Breast epithelium (tissue), 4 donors: Measurements from ENCODE around the gene APOE. TPM values are rescaled to one million over a fixed set of nuclear protein-coding genes. Genes with fewer than 3 reads are reported as not detected.

ENCODE experiments used
- DNase-seq, 2 donors: peaks; one replicate each; pipeline ENCODE4 v3.0.0-alpha.2; 2019; ENCODE audit warnings: low spot score in 2 of 2
- H3K27ac ChIP-seq, 2 donors: fragments of 200-600 bp; sonication (generic) in 1 of 2; one replicate each; pipeline ENCODE4 v1.5.1; 2016 to 2019; ENCODE audit warnings: mild to moderate bottlenecking in 1 of 2
- H3K27me3 ChIP-seq, 2 donors: fragments of 200-600 bp; sonication (generic) in 1 of 2; one replicate each; pipeline versions ENCODE4 v1.5.1 to v1.6.0; 2017 to 2019; ENCODE audit warnings: control low read depth in 1 of 2, mild to moderate bottlenecking in 1 of 2
- H3K36me3 ChIP-seq: fragments of 200-600 bp; one replicate; pipeline ENCODE4 v1.5.1; 2019
- H3K4me1 ChIP-seq, 2 donors: fragments of 200-600 bp; sonication (generic); one replicate each; pipeline ENCODE4 v1.5.1; 2016 to 2019; ENCODE audit warnings: control low read depth in 1 of 2
- H3K4me3 ChIP-seq, 3 donors: fragments of 200-600 bp; sonication (generic); 1 replicate in 2 of 3; 2 replicates in 1 of 3; pipeline ENCODE4 v1.5.1; 2016 to 2019; ENCODE audit warnings: mild to moderate bottlenecking in 3 of 3, moderate library complexity in 2 of 3
- H3K9me3 ChIP-seq, 2 donors: fragments of 200-600 bp; sonication (generic) in 1 of 2; one replicate each; pipeline ENCODE4 v1.5.1; 2016 to 2019; ENCODE audit warnings: control low read depth in 1 of 2
- CTCF ChIP-seq, 3 donors: fragments of 450-650 bp; IDR thresholded peaks; one replicate each; pipeline ENCODE4 v1.5.1; 2016 to 2017; ENCODE audit warnings: antibody characterized with exemption in 3 of 3, mild to moderate bottlenecking in 3 of 3, moderate library complexity in 3 of 3
- POLR2A ChIP-seq: fragments of 450-650 bp; IDR thresholded peaks from one replicate; pipeline ENCODE4 v1.6.1; 2016; ENCODE audit warnings: antibody characterized with exemption, mild to moderate bottlenecking, moderate library complexity
- POLR2AphosphoS5 ChIP-seq, 3 donors: sonication (generic); formaldehyde crosslinking; IDR thresholded peaks; one replicate each; pipeline ENCODE4 v1.6.1; 2017; ENCODE audit warnings: antibody characterized with exemption in 3 of 3
- intact Hi-C: fragments of 100-400 bp; cut with DNase I; formaldehyde crosslinking; loops from one replicate; pipeline ENCODE4 v1.15.1; 2023; ENCODE audit warnings: low total_unique reads
- total RNA-seq, 3 donors: library from RNA; depleted of rRNA; stranded (reverse); fragments of >200 nt; gene quantifications; one replicate each; pipeline ENCODE4 v1.1.0, GENCODE V29; 2016

The APOE gene
- total RNA-seq, 3 donors from 2014 or later = 439 to 1,162 (median 1,092) TPM

- Histone ChIP-seq H3K4me3 (no peak overlapping the region), H3K36me3 (no peaks in the 10 kb centered on the region), H3K27me3 (no peaks in the 10 kb centered on the region), H3K9me3 (no peaks in the 10 kb centered on the region), H3K4me1 (no peaks in the 10 kb centered on the region), H3K27ac (no peak overlapping the region)
- no peak for DNase-seq
- TF ChIP-seq POLR2A = no peak
- TF ChIP-seq CTCF (IDR thresholded peaks at IDR 0.05) = no peak
- TF ChIP-seq POLR2AphosphoS5 (IDR thresholded peaks at IDR 0.05) = no peak
- intact Hi-C loops = no loop called here
Observed at GRCh38 chr19:44872661-44873060, 32.9 kb upstream of the APOE start.

- H3K4me1 ChIP-seq = peaks cover 0 to 2% of the 10 kb centered on the region in 2 donors
- H3K27me3 ChIP-seq = no peaks in the 10 kb centered on the region
- no peak for DNase-seq
- H3K36me3 ChIP-seq = no peaks in the 10 kb centered on the region
- H3K9me3 ChIP-seq = no peaks in the 10 kb centered on the region
- H3K27ac ChIP-seq = peak overlapping the region in 1 of 2 donors; percentile 12
- no peak overlapping the region for H3K4me3 ChIP-seq
- no peak for TF ChIP-seq CTCF (IDR thresholded peaks at IDR 0.05)
- intact Hi-C loops = no loop called here
Observed at GRCh38 chr19:44874317-44874716, 31.3 kb upstream of the APOE start.

- H3K36me3 ChIP-seq = no peaks in the 10 kb centered on the region
- peaks cover 0 to 2% of the 10 kb centered on the region in 2 donors for H3K4me1 ChIP-seq
- H3K27ac ChIP-seq = no peak overlapping the region
- H3K27me3 ChIP-seq = no peaks in the 10 kb centered on the region
- H3K4me3 ChIP-seq = no peak overlapping the region
- no peak for DNase-seq
- TF ChIP-seq POLR2AphosphoS5 (IDR thresholded peaks at IDR 0.05) (no peak), CTCF (IDR thresholded peaks at IDR 0.05) (no peak), POLR2A (no peak)
- intact Hi-C loops = no loop called here
- no peaks in the 10 kb centered on the region for H3K9me3 ChIP-seq
Observed at GRCh38 chr19:44875666-44876451, 29.7 kb upstream of the APOE start.

GRCh38 chr19:44876930-44877535 is 28.6 kb upstream of the APOE start:
- Histone ChIP-seq H3K27me3 (no peaks in the 10 kb centered on the region), H3K4me1 (peaks cover 0 to 2% of the 10 kb centered on the region in 2 donors), H3K27ac (peak overlapping the region in 1 of 2 donors; percentile 75), H3K36me3 (no peaks in the 10 kb centered on the region), H3K4me3 (no peak overlapping the region), H3K9me3 (no peaks in the 10 kb centered on the region)
- no peak for DNase-seq
- TF ChIP-seq CTCF (IDR thresholded peaks at IDR 0.05) = no peak
- no peak for TF ChIP-seq POLR2A
- TF ChIP-seq POLR2AphosphoS5 (IDR thresholded peaks at IDR 0.05) = no peak
- intact Hi-C loops = no loop called here

GRCh38 chr19:44878120-44878865 is 27.3 kb upstream of the APOE start:
- DNase-seq = peak in 1 of 2 donors; percentile 72
- Histone ChIP-seq H3K27ac (peak overlapping the region; percentile 23 to 75), H3K36me3 (no peaks in the 10 kb centered on the region), H3K4me3 (peak overlapping the region in 1 of 3 donors; percentile 22), H3K4me1 (peaks cover 0 to 2% of the 10 kb centered on the region in 2 donors), H3K9me3 (no peaks in the 10 kb centered on the region), H3K27me3 (no peaks in the 10 kb centered on the region)
- TF ChIP-seq POLR2A (no peak), POLR2AphosphoS5 (IDR thresholded peaks at IDR 0.05) (no peak), CTCF (IDR thresholded peaks at IDR 0.05) (no peak)
- intact Hi-C loops = no loop called here
